Tibial artery (tissue), 4 donors: ENCODE data around the gene GALNT8.

Source experiments
- DNase-seq, 2 donors: peaks; one replicate each; pipeline ENCODE4 v3.0.0-alpha.2; 2019
- H3K27ac ChIP-seq, 2 donors: fragments of 200-600 bp; sonication (generic) in 1 of 2; 1 replicate in 1 of 2; 2 replicates in 1 of 2; pipeline ENCODE4 v1.5.1; 2018 to 2019; ENCODE audit warnings: mild to moderate bottlenecking in 1 of 2
- H3K27me3 ChIP-seq, 2 donors: fragments of 200-600 bp; sonication (generic) in 1 of 2; one replicate each; pipeline versions ENCODE4 v1.5.1 to v1.6.0; 2016 to 2019
- H3K36me3 ChIP-seq, 3 donors: fragments of 200-600 bp; sonication (generic) in 2 of 3; one replicate each; pipeline ENCODE4 v1.5.1; 2016 to 2019; ENCODE audit warnings: mild to moderate bottlenecking in 2 of 3
- H3K4me1 ChIP-seq, 4 donors: fragments of 200-600 bp; sonication (generic) in 2 of 4; 1 replicate in 3 of 4; 2 replicates in 1 of 4; pipeline ENCODE4 v1.5.1; 2016 to 2019
- H3K4me3 ChIP-seq, 2 donors: fragments of 200-600 bp; sonication (generic) in 1 of 2; 1 replicate in 1 of 2; 2 replicates in 1 of 2; pipeline ENCODE4 v1.5.1; 2018 to 2019; ENCODE audit warnings: mild to moderate bottlenecking in 2 of 2
- H3K9me3 ChIP-seq, 3 donors: fragments of 200-600 bp; sonication (generic) in 1 of 3; one replicate each; pipeline ENCODE4 v1.5.1; 2016 to 2019
- CTCF ChIP-seq, 2 experiments: fragments of 200-600 bp in 1 of 2; fragments of 450-650 bp in 1 of 2; IDR thresholded peaks; one replicate each; pipeline ENCODE4 v1.5.1; 2017 to 2019; ENCODE audit warnings: antibody characterized with exemption in 2 of 2, mild to moderate bottlenecking in 1 of 2, moderate library complexity in 1 of 2
- intact Hi-C: fragments of 100-400 bp; cut with DNase I; formaldehyde crosslinking; loops from one replicate; pipeline ENCODE4 v1.15.0; 2023; ENCODE audit warnings: low total_unique reads

GALNT8 gene

GRCh38 chr12:4807813-4808212 is 87.6 kb downstream of the GALNT8 start:
- Histone ChIP-seq H3K27me3 (peaks cover 0 to 37% of the 10 kb centered on the region in 2 donors), H3K4me3 (no peak overlapping the region), H3K4me1 (peaks cover 0 to 20% (median 19%) of the 10 kb centered on the region in 4 donors), H3K9me3 (no peaks in the 10 kb centered on the region), H3K36me3 (no peaks in the 10 kb centered on the region), H3K27ac (no peak overlapping the region)
- DNase-seq: no peak
- intact Hi-C loops: no loop called here
- no peak for TF ChIP-seq CTCF (IDR thresholded peaks at IDR 0.05)

DNA sequence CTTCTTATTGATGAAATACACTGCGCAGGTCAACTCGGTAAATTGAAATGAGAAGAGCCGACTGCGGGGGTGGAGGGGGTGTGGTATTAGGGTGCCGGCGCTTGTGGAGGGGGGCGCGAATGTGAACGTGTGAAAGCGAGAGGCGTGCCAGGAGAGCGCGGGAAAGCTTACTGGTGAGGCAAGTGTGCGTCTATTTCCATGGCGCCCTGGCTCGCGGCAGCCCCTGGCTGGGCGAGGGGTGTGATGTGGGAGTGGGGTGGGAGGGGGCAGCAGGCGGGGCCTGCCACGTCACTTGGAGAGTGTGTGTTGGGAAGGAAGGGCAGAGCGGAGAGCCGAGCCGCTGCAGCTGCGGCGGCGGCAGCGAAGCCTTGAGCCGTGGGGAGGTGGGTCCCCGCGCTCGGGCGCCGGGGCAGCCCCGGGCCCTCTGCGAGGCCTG is 88.8 kb downstream of the GALNT8 start:
- peak in 1 of 2 donors; percentile 23 for DNase-seq
- H3K27ac ChIP-seq: no peak overlapping the region
- H3K9me3 ChIP-seq: no peaks in the 10 kb centered on the region
- H3K4me3 ChIP-seq: peak overlapping the region; percentile 46 to 56
- intact Hi-C loops: no loop called here
- no peaks in the 10 kb centered on the region for H3K36me3 ChIP-seq
- H3K27me3 ChIP-seq: peaks cover 0 to 45% of the 10 kb centered on the region in 2 donors
- peaks cover 0 to 20% (median 19%) of the 10 kb centered on the region in 4 donors for H3K4me1 ChIP-seq
- TF ChIP-seq CTCF (IDR thresholded peaks at IDR 0.05): no peak

GRCh38 chr12:4809449-4810218 is 89.4 kb downstream of the GALNT8 start:
- no peak for DNase-seq
- no peaks in the 10 kb centered on the region for H3K36me3 ChIP-seq
- no peak overlapping the region for H3K27ac ChIP-seq
- peaks cover 0 to 48% of the 10 kb centered on the region in 2 donors for H3K27me3 ChIP-seq
- intact Hi-C loops: no loop called here
- no peak for TF ChIP-seq CTCF (IDR thresholded peaks at IDR 0.05)
- no peaks in the 10 kb centered on the region for H3K9me3 ChIP-seq
- peaks cover 0 to 20% (median 19%) of the 10 kb centered on the region in 4 donors for H3K4me1 ChIP-seq
- H3K4me3 ChIP-seq: peak overlapping the region; percentile 46 to 56

DNA sequence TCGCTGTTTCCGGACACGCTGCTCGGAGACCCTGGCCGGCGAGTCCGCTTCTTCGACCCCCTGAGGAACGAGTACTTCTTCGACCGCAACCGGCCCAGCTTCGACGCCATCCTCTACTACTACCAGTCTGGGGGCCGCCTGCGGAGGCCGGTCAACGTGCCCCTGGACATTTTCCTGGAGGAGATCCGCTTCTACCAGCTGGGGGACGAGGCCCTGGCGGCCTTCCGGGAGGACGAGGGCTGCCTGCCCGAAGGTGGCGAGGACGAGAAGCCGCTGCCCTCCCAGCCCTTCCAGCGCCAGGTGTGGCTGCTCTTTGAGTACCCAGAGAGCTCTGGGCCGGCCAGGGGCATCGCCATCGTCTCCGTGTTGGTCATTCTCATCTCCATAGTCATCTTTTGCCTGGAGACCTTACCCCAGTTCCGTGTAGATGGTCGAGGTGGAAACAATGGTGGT is 90.0 kb downstream of the GALNT8 start:
- no peak for TF ChIP-seq CTCF (IDR thresholded peaks at IDR 0.05)
- Histone ChIP-seq H3K27ac (no peak overlapping the region), H3K36me3 (no peaks in the 10 kb centered on the region), H3K27me3 (peaks cover 0 to 48% of the 10 kb centered on the region in 2 donors), H3K9me3 (no peaks in the 10 kb centered on the region), H3K4me3 (peak overlapping the region; percentile 46 to 56), H3K4me1 (peaks cover 0 to 20% (median 19%) of the 10 kb centered on the region in 4 donors)
- intact Hi-C loops: no loop called here
- no peak for DNase-seq

GRCh38 chr12:4812624-4813327 is 92.6 kb downstream of the GALNT8 start:
- Histone ChIP-seq H3K4me1 (peaks cover 0 to 20% (median 19%) of the 10 kb centered on the region in 4 donors), H3K27ac (no peak overlapping the region), H3K9me3 (no peaks in the 10 kb centered on the region), H3K4me3 (no peak overlapping the region), H3K36me3 (no peaks in the 10 kb centered on the region), H3K27me3 (peaks cover 0 to 54% of the 10 kb centered on the region in 2 donors)
- no peak for TF ChIP-seq CTCF (IDR thresholded peaks at IDR 0.05)
- intact Hi-C loops: no loop called here
- DNase-seq: no peak
